ENCODE data around the gene PLG.
"Not testable (repeated sequence)": the region's sequence is repeated elsewhere in the genome, so short reads cannot be mapped to it uniquely, and the experiment has no call there.

The PLG gene

DNA sequence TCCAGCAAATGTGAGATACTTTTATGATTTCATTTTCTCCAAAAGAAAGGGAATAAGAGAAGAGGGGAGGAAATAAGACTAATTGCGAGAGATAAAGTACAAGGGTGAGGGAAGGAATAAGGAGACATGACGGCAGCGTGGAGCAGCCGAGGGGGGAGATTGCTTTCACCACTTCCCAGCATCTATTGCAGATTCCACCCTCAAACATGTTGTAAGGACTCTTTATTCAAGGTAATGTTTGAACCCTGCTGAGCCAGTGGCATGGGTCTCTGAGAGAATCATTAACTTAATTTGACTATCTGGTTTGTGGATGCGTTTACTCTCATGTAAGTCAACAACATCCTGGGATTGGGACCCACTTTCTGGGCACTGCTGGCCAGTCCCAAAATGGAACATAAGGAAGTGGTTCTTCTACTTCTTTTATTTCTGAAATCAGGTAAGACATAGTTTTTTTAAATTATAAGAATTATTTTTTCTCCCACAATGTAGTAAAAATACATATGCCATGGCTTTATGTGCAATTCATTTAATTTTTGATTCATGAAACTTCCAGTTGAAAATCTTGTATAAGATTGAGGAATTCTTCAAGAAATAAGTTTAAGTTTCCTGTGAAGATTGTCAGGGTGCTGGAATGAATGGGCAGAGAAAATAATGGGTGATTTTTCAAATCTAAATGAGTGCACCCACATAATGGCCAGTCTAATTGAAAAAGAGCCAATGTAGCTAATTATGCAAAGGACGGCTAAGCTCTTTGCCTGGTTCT is at the start of gene PLG:
TSS of gene PLG (plus strand) at position 327 of the 763 bp plus-strand sequence. CDS start at position 388, 61 bp downstream.
- DNase-seq = not testable (repeated sequence)

GRCh38 chr6:160659562-160659961 is 42.5 kb upstream of the PLG start:
- DNase-seq = no peak

DNA sequence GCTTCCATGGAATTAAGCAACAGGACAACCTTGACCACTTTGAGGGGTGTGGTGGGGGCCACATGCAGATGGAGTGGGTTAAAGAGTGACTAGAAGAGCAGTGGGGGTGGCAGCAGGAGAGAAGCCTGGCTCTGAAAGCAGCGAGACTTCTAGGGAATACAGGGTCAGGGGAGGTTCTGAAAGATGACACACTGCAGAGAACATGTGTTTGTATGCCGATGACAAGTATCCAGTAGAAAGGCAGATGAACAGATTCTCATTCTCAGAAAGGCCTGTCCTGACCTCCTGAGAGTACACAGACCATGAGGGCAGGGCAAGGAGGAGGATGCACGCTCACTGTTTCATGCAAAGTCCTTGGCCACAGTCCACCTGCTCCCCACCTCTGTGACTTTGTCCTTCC is 40.8 kb upstream of the PLG start:
- DNase-seq = no peak

- no peak for DNase-seq
These were observed 39.6 kb upstream of the PLG start for GRCh38 chr6:160662429-160662828.

GRCh38 chr6:160662842-160663241 is 39.2 kb upstream of the PLG start:
- DNase-seq = no peak

- not testable (repeated sequence) for DNase-seq
These were observed 37.8 kb upstream of the PLG start, which contains the start of gene LPA for GRCh38 chr6:160664198-160664597. Gene LPA (minus strand): TSS chr6:160664275. CDS start chr6:160664214, 61 bp downstream.

- no peak for DNase-seq
These were observed 34.2 kb upstream of the PLG start for GRCh38 chr6:160667639-160668481.

DNA sequence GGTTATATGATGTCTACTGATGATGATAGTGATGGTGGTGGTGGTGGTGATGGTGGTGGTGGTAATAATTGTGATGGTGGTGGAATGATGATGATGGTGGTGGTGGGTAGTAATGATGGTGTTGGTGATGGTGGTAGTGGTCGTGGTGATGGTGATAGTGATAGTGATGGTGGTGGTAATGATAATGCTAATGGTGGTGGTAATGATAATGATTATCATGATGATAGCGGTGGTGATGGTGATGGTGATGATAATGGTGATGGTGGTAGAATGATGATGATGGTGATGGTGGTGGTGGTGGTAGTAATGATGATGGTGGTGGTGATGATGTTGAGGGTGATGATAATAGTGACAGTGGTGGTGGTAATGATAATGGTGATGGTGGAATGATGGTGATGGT is 33.5 kb upstream of the PLG start:
- no peak for DNase-seq

DNA sequence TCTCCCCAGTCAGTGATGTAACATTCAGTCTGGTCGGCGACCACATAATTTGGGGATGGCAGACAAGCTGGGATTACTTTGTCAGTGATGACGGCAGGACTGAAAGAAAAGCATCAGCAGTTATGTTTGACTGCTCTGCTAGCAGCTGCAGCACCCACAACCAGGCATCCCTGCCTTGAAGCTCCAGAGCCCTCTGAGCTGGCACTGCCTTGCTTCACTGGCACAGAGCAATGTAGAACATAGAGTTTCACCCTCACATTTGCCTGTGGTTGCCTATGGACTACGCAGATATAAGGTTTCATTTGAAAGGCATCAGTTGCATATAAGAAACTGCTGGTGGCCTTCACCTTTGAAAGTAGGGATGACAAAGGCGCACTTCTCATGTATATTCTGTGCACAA is 25.6 kb upstream of the PLG start:
- not testable (repeated sequence) for DNase-seq

DNA sequence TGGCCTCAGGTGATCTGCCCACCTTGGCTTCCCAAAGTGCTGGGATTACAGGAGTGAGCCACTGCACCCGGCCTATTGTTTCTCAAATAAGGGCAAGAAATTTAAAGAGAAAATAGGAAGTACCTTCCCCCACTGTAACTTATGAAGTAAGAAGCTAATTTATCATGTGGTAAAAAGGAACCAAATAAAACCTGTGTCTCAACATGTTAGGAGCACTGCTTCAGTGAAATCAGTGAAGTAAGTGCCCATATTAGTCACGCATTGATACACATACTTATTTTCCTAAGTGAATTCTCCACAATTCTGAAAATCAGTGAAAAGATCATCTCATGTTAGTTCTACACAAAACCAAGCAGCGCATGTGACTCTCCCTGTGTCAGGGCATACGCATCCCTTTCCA is 23.8 kb upstream of the PLG start:
- no peak for DNase-seq

GRCh38 chr6:160678744-160679401 is 23.2 kb upstream of the PLG start:
- DNase-seq = peak; percentile 72

GRCh38 chr6:160679402-160679769 is 22.7 kb upstream of the PLG start:
- peak; percentile 71 for DNase-seq

GRCh38 chr6:160685101-160685761 is 16.8 kb upstream of the PLG start:
- DNase-seq = not testable (repeated sequence)

GRCh38 chr6:160685762-160686450 is 16.1 kb upstream of the PLG start:
- no peak for DNase-seq

- DNase-seq = no peak
These were observed 11.6 kb upstream of the PLG start for GRCh38 chr6:160690458-160690857.

DNA sequence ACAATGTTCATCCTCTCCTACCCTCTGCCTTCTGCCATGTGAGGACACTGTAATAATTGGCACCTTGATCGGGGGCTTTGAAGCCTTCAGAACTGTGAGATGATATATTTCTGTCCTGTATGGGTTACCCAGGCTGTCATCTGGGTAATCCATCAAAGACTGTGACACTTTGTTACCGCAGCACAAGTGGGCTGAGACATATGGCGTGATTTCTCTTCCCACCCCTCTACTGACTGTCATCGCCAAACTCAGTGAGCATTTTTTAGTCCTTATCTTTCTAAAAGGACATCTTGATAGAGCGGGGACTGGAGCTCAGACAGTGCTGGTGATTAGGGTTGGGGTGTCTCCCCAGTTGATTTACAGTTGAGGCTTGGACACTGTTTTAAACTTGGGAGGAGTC is 10.4 kb upstream of the PLG start:
- no peak for DNase-seq

DNA sequence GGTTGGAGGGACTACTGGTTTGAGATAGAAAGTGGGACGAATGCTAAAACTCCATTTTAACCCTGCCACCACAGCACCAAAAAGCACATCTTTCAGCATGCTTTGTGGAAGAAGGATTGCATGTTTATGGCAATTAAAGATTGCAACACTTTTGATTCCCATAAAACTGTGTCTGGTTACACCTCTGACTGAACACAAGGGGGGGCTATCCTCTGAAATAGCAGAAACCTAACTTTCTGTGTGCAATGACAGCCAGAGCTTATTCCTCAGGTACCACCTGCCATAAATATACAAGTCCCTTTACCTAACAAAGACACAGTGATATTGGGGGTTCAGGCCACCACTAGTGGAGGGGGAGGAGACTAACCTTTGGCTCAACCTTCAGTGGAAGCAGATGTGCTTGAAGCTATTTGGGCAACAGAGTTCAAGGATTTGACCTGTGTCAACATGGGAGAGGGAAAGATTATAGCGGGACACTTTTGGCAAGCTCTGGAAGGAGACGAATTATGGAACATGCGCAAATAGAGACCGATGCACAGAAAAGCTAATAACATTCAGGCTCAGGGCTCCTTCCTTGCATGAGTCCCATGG is 9.6 kb upstream of the PLG start:
- no peak for DNase-seq

- DNase-seq = not testable (repeated sequence)
These were observed 7.0 kb upstream of the PLG start for GRCh38 chr6:160695025-160695424.

- DNase-seq = not testable (repeated sequence)
These were observed 6.4 kb upstream of the PLG start for GRCh38 chr6:160695622-160696021.

GRCh38 chr6:160696884-160697283 is 5.2 kb upstream of the PLG start:
- DNase-seq = not testable (repeated sequence)

DNA sequence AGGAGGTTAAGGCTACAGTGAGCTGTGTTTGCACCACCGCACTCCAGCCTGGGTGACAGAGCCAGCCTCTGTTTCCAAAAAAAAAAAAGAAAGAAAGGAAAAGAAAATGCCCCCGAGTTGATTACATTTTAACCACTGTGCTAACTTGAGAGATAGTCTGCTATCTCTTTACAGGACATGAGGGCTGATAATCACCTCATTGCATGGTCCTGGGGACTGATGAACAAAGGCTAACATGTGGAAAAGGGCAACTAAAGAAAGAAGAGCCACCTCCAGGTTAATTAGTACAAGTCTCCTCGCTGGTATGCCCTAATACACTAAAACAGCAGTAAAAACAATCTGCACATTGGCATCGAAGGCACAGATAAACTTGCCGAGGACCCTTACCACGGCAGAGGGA is 4.2 kb upstream of the PLG start:
- DNase-seq = no peak

GRCh38 chr6:160704688-160705087 is 2.6 kb downstream of the PLG start:
- not testable (repeated sequence) for DNase-seq

Measured in retina (tissue), 1 donor.